DMS153 treated with DMSO at 0.1 percent for 48 hours (cell line): Measurements from ENCODE around the gene GDAP1L1.
A peak's percentile ranks its signal among the peaks of the same experiment; 100 is the strongest.
"Not testable (repeated sequence)": the region's sequence is repeated elsewhere in the genome, so short reads cannot be mapped to it uniquely, and the experiment has no call there.

Source experiments
- DNase-seq: peaks from one replicate; lab custom pipeline; 2025; ENCODE audit not compliant: unreplicated experiment; lab: John Stamatoyannopoulos, UW

The GDAP1L1 gene

GRCh38 chr20:44299011-44299535 is 52.0 kb downstream of the GDAP1L1 start:
- DNase-seq: not testable (repeated sequence)

- DNase-seq: no peak
These were observed 54.2 kb downstream of the GDAP1L1 start for GRCh38 chr20:44301285-44301684.

GRCh38 chr20:44302026-44302669 is 55.0 kb downstream of the GDAP1L1 start:
- DNase-seq: no peak

DNA sequence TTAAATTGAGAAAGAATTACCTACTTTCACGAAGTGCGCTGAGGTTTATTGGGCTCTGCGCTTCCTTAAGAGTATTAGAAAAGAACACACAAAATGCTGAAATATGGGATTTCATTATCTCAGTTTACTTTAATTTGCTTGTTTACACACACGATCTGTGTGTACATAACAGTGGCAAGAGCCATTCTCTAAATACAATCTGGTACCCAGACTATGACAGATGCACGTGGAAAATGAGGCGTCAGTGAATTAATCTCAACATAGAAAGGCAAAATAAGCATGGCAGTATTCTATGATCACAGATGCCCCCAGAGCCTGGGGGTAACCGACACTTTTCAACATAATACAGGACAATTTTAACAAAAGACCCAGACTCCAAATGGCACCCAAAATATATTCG is 55.6 kb downstream of the GDAP1L1 start:
- no peak for DNase-seq

- no peak for DNase-seq
These were observed 57.3 kb downstream of the GDAP1L1 start for GRCh38 chr20:44304383-44304782.

DNA sequence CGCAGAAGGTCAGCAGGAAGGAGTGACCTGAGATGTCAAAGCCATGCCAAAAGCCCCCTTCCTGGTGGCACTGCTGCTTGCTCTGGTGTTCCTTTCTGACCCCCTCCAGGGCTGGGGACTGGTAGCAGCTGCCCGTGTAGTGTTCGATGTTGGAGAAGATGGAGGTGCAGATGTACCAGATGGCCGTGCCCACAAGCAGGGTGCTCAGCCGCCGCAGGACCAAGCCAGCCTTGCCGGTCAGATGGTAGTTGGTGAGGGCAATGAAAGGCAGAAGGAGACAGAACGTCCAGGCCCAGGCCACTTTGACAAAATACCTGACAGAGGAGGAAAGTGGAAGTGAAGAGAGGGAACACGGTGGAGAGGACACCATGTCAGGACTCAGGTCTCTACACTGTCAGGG is 59.8 kb downstream of the GDAP1L1 start:
- no peak for DNase-seq

DNA sequence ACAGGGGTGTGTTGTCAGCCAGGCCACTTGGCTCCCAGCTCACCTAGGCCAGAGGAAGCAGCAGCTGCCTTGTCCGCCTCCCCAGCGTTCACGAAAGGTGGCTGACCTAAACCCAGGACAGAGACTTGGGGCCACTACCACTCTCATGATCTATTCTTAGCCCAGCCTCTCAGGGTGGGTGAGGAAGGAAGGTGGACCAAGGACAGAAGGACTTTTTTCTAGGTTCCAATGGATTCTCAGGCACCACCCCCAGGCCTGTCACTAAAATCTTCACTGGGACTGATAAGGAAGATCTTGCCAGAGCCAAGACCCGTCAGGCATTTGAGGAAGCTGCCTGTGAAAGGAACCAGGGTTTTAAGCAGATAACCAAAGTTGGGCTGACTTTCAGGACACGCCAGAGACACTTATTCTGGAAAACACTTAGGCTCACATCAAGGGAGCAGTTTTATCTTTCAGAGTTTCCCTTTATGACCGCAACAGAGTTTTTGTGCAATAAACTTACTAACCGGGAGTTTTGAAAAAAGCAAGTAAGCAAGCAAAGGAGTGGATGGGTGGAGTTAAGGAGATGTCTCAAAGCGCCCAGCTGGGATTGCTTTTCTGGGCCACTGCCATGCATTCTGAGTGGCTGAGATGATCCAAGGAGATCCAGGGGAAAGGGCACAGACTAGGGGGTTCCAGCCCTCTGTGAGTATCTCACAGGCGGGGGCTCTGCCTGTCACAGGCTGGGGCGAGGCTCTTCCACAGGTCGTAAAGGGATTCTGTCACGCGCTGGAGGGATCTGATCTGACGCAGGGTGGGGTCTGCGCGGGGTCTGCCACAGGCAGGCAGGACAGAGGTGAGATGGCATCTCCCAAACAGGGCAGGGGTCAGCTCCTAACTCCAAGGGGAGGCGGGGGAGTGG is 62.9 kb downstream of the GDAP1L1 start:
- no peak for DNase-seq

GRCh38 chr20:44310664-44311639 is 63.8 kb downstream of the GDAP1L1 start, which contains the start of gene FITM2:
TSS of gene FITM2 (minus strand) at chr20:44311202. CDS start at chr20:44311148, 54 bp downstream.
- peak; percentile 92 for DNase-seq

GRCh38 chr20:44314870-44315269 is 67.8 kb downstream of the GDAP1L1 start:
- DNase-seq: no peak

- DNase-seq: no peak
These were observed 72.8 kb downstream of the GDAP1L1 start for GRCh38 chr20:44319839-44320422.

- DNase-seq: no peak
These were observed 77.2 kb downstream of the GDAP1L1 start for GRCh38 chr20:44324343-44324742.

DNA sequence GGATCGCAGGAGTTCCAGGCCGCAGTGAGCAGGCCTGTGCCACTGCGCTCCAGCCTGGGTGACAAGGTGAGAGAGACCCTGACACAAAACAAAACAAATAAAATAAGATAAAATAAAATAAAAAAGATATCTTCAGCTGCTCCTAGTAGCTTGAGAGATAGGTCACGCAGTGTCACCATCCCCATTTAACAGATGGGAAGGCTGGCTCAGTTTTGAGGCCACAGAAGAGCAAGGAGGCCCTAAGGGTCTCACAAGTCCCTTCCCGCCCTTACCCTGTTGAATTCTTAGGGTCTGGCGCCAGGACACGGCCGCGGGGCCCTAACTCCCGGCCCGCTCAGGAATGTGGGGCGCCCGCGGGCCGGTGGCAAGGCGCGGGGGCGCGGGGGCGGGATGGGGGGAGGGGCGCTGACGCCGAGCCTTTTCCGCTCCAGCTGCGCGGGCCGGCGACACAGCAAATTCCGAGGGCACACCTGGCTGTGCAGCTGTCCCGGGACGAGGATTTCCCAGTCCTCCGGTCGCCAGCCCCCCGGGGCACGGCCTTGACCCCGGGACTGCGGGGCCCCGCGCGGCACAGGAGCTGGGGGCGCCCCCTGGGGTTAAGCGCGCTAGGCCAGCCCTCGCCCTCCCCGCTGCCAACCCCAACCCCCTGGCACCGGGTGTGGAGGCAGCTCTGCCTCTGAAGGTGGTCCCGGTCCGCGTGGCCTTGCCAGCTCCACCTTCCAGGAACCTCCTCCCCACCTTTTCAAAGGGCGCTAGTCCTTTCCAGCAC is 79.5 kb downstream of the GDAP1L1 start:
- no peak for DNase-seq

- not testable (repeated sequence) for DNase-seq
These were observed 80.6 kb downstream of the GDAP1L1 start for GRCh38 chr20:44327748-44328147.

DNA sequence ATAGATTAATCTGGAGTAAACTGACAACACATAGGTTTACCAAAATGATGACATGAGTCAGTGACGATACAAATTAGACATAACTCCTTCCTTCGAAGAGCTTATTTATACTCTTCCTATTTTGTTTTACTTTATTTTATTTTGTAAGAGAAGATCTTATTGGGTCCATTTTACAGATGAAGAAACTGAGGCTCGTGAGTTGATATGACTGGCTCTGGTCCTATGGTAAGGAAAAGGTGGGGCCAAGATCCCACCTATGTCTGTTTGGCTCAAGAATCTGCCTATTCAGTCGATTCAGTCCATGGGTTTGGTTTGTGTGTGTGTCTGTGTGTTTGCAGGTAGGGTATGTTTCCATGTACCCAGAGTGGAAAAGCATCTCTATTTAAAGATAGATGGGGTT is 81.3 kb downstream of the GDAP1L1 start:
- no peak for DNase-seq
